AG10803 (cell line): ENCODE data around the gene EDC3.
"Not testable (repeated sequence)": the region's sequence is repeated elsewhere in the genome, so short reads cannot be mapped to it uniquely, and the experiment has no call there.

ENCODE experiments used
- DNase-seq: peaks from one replicate; pipeline ENCODE4 v3.0.0; 2010; ENCODE audit warnings: low read depth
- H3K4me3 ChIP-seq: 2 replicates; pipeline ENCODE4 v1.5.1; 2011; ENCODE audit warnings: mild to moderate bottlenecking, low read length, control low read depth
- TF ChIP-seq, protein P1 (sequence below): conservative IDR thresholded peaks from 2 replicates; pipeline ENCODE4 v1.5.1; 2011; ENCODE audit warnings: mild to moderate bottlenecking, low read length, control low read depth, inconsistent platforms

The EDC3 gene

GRCh38 chr15:74662064-74662860 lies 33.6 kb downstream of the EDC3 start:
- H3K4me3 ChIP-seq: no peak overlapping the region
- no peak for DNase-seq
- TF ChIP-seq, protein P1, sequence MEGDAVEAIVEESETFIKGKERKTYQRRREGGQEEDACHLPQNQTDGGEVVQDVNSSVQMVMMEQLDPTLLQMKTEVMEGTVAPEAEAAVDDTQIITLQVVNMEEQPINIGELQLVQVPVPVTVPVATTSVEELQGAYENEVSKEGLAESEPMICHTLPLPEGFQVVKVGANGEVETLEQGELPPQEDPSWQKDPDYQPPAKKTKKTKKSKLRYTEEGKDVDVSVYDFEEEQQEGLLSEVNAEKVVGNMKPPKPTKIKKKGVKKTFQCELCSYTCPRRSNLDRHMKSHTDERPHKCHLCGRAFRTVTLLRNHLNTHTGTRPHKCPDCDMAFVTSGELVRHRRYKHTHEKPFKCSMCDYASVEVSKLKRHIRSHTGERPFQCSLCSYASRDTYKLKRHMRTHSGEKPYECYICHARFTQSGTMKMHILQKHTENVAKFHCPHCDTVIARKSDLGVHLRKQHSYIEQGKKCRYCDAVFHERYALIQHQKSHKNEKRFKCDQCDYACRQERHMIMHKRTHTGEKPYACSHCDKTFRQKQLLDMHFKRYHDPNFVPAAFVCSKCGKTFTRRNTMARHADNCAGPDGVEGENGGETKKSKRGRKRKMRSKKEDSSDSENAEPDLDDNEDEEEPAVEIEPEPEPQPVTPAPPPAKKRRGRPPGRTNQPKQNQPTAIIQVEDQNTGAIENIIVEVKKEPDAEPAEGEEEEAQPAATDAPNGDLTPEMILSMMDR: no peak

DNA sequence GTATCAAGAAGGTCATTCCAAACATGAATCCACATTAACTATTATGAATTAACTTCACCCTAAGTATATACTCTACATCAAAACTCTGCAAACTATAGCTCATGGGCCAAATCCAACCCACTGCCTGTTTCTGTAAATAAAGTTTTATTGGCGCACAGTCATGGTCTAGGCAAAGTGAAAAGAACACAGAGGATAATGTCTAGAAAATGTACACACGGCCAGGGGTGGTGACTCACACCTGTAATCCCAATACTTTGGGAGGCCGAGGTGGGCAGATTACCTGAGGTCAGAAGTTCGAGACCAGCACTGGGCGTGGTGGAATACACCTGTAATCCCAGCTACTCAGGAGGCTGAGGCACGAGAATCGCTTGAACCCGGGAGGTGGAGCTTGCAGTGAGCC lies 34.5 kb downstream of the EDC3 start:
- DNase-seq, H3K4me3 ChIP-seq: not testable (repeated sequence)

GRCh38 chr15:74657846-74658245 lies 38.0 kb downstream of the EDC3 start:
- TF ChIP-seq, protein P1: no peak
- H3K4me3 ChIP-seq: no peak overlapping the region
- peak; percentile 43 for DNase-seq

- TF ChIP-seq, protein P1: no peak
- DNase-seq: no peak
- H3K4me3 ChIP-seq: no peak overlapping the region
Observed at GRCh38 chr15:74656935-74657535, 38.8 kb downstream of the EDC3 start.

GRCh38 chr15:74655424-74655823 lies 40.4 kb downstream of the EDC3 start:
- H3K4me3 ChIP-seq: no peak overlapping the region
- DNase-seq: peak; percentile 59
- TF ChIP-seq, protein P1: no peak

- DNase-seq: peak; percentile 95
- no peak overlapping the region for H3K4me3 ChIP-seq
- TF ChIP-seq, protein P1: no peak
Observed at GRCh38 chr15:74653426-74654102, 42.3 kb downstream of the EDC3 start.

- TF ChIP-seq, protein P1: no peak
- peak; percentile 67 for DNase-seq
- no peak overlapping the region for H3K4me3 ChIP-seq
Observed at GRCh38 chr15:74651242-74651741, 44.5 kb downstream of the EDC3 start.
